K562 (cell line): ENCODE data around the gene PIP5KL1. TPM values are rescaled to one million over a fixed set of nuclear protein-coding genes. Genes with fewer than 3 reads are reported as not detected.

Experiments
- ARID1B ChIP-seq: fragments of 450-650 bp; IDR thresholded peaks from 2 replicates; pipeline ENCODE4 v1.6.1; 2016; ENCODE audit warnings: antibody characterized with exemption, mild to moderate bottlenecking, inconsistent platforms
- ASH1L ChIP-seq: fragments of 450-650 bp; IDR thresholded peaks from 2 replicates; pipeline ENCODE4 v1.6.1; 2018; ENCODE audit warnings: borderline replicate concordance, mild to moderate bottlenecking, low read depth; ENCODE audit not compliant: partially characterized antibody
- CBX3 ChIP-seq, 2 experiments: IDR thresholded peaks; 1 replicate in 1 of 2; 2 replicates in 1 of 2; pipeline ENCODE4 v1.6.1; 2012; ENCODE audit warnings: inconsistent platforms in 2 of 2, low read length in 2 of 2, borderline replicate concordance in 1 of 2, control low read depth in 1 of 2
- CHAMP1 ChIP-seq: fragments of 450-650 bp; IDR thresholded peaks from 2 replicates; pipeline ENCODE4 v1.6.1; 2016; ENCODE audit warnings: mild to moderate bottlenecking
- CREB5 ChIP-seq: fragments of 250-450 bp; sonication (Bioruptor Pico); IDR thresholded peaks from 2 replicates; pipeline ENCODE4 v1.5.0; 2020; ENCODE audit warnings: mild to moderate bottlenecking
- CSDE1 ChIP-seq, 2 experiments: fragments of 450-650 bp; IDR thresholded peaks; 2 replicates each; pipeline ENCODE4 v1.6.1; 2016; ENCODE audit warnings: mild to moderate bottlenecking in 1 of 2
- E2F1 ChIP-seq: sonication (generic); formaldehyde crosslinking; IDR thresholded peaks from 2 replicates; pipeline ENCODE4 v1.8.1; 2023; ENCODE audit warnings: mild to moderate bottlenecking, missing genetic modification reagents, moderate library complexity
- FOSL1 ChIP-seq: fragments of 200-800 bp; sonication (Bioruptor generic); conservative IDR thresholded peaks from 2 replicates; pipeline ENCODE4 v1.6.1; 2016; ENCODE audit warnings: missing genetic modification characterization, missing compliant biosample characterization
- HNRNPL ChIP-seq: fragments of 200-400 bp; formaldehyde crosslinking; IDR thresholded peaks from 2 replicates; pipeline ENCODE4 v1.6.1; 2017; ENCODE audit warnings: low read depth, mild to moderate bottlenecking, low read length
- JUN ChIP-seq, 2 experiments: sonication (generic) in 1 of 2; formaldehyde crosslinking in 1 of 2; IDR thresholded peaks; 2 replicates each; pipeline versions ENCODE4 v1.6.1 to v1.8.0; 2012 to 2022; ENCODE audit warnings: borderline replicate concordance in 2 of 2, mild to moderate bottlenecking in 2 of 2, improper control_type of control experiment in 1 of 2, low read depth in 1 of 2, low read length in 1 of 2, missing genetic modification reagents in 1 of 2
- KDM2B ChIP-seq: fragments of 250-450 bp; sonication (Bioruptor Pico); IDR thresholded peaks from 2 replicates; pipeline ENCODE4 v1.8.0; 2021; ENCODE audit warnings: mild to moderate bottlenecking, moderate library complexity
- KHSRP ChIP-seq: fragments of 450-650 bp; IDR thresholded peaks from 2 replicates; pipeline ENCODE4 v1.6.1; 2017
- MAFF ChIP-seq: IDR thresholded peaks from 2 replicates; pipeline ENCODE4 v1.6.1; 2012; ENCODE audit warnings: low read length, improper control_type of control experiment
- POLR3A ChIP-seq: IDR thresholded peaks from 2 replicates; pipeline ENCODE4 v1.6.1; 2011; ENCODE audit warnings: borderline replicate concordance, mild to moderate bottlenecking, moderate library complexity; ENCODE audit not compliant: insufficient read length, insufficient read depth; ENCODE audit errors: extremely low read depth
- RHOXF2B ChIP-seq: fragments of 250-450 bp; sonication (Bioruptor Pico); conservative IDR thresholded peaks from 2 replicates; pipeline ENCODE4 v1.5.1; 2021
- TAF7 ChIP-seq: fragments of 450-650 bp; IDR thresholded peaks from 2 replicates; pipeline ENCODE4 v1.6.1; 2016; ENCODE audit warnings: missing genetic modification characterization, missing compliant biosample characterization
- THAP7 ChIP-seq: fragments of 250-450 bp; sonication (Bioruptor Pico); IDR thresholded peaks from 2 replicates; pipeline ENCODE4 v1.5.0; 2021
- THRB ChIP-seq: fragments of 450-650 bp; formaldehyde crosslinking; conservative IDR thresholded peaks from 2 replicates; pipeline ENCODE4 v1.4.0; 2022; ENCODE audit warnings: mild to moderate bottlenecking, missing genetic modification characterization
- TRIM24 ChIP-seq, 2 experiments: fragments of 450-650 bp; IDR thresholded peaks; 2 replicates each; pipeline ENCODE4 v1.6.1; 2016
- WHSC1 ChIP-seq: IDR thresholded peaks from one replicate; pipeline ENCODE4 v1.6.1; 2012; ENCODE audit warnings: low read length, control low read depth, inconsistent platforms
- ZNF644 ChIP-seq: fragments of 200-800 bp; sonication (Bioruptor generic); IDR thresholded peaks from 2 replicates; pipeline ENCODE4 v1.6.1; 2016; ENCODE audit warnings: low read depth, missing genetic modification characterization, missing compliant biosample characterization
- polyA plus RNA-seq, 8 experiments: library from polyadenylated mRNA; depleted of rRNA in 4 of 8; stranded (reverse) in 5 of 8; unstranded in 3 of 8; fragments of >200 nt; fragmentation: Nextera tagmentation in 2 of 8; fragmentation: Illumina TruSeq in 1 of 8; extraction: Ambion mirVana in 2 of 8; extraction: Trizol in 1 of 8; gene quantifications; 2 replicates each; pipeline versions ENCODE4 v1.2.1 to v1.2.3, GENCODE V29; 2011 to 2014; ENCODE audit warnings: inconsistent platforms in 1 of 8, missing spikeins in 1 of 8
- total RNA-seq, 7 experiments: library from RNA; depleted of rRNA in 6 of 7; stranded (reverse); fragments of >200 nt in 6 of 7; fragmentation: Illumina TruSeq in 2 of 7; extraction: Trizol in 2 of 7; gene quantifications; 2 replicates each; pipeline versions ENCODE4 v1.2.1 to v1.2.3, GENCODE V29; 2011 to 2021; ENCODE audit warnings: low replicate concordance in 1 of 7

PIP5KL1 gene
- total and polyA plus RNA-seq, 9 of the 15 experiments (the other 6 are each of a cell fraction or from before 2014, with no cell fraction given), result 0.18 to 4.8 (median 1.2) TPM

GRCh38 chr9:127903557-127904475, 26.8 kb downstream of the PIP5KL1 start (continued):
- no peak; a peak in 1 of 3 replicates for TF ChIP-seq CBX3 (IDR thresholded peaks at IDR 0.05; ENCODE audit: borderline replicate concordance in 1 of 2, low read length in 2 of 2)
- no peak for TF ChIP-seq JUN (IDR thresholded peaks at IDR 0.05; ENCODE audit: borderline replicate concordance, low read depth, low read length)
- peak; percentile 77; the same call in 1 of the 2 replicates for TF ChIP-seq JUN (CRISPR knock-in tag; IDR thresholded peaks at IDR 0.05; ENCODE audit: borderline replicate concordance)
- TF ChIP-seq RHOXF2B (CRISPR knock-in tag), result no peak
- TF ChIP-seq TRIM24 (IDR thresholded peaks at IDR 0.05), result no peak
- no peak for TF ChIP-seq KHSRP
- peak; percentile 38; the same call in 1 of the 2 replicates for TF ChIP-seq ARID1B
- TF ChIP-seq ZNF644 (tag), result no peak
- no peak for TF ChIP-seq CREB5 (CRISPR knock-in tag)
- TF ChIP-seq E2F1 (CRISPR knock-in tag), result no peak
- TF ChIP-seq CSDE1 (IDR thresholded peaks at IDR 0.05), result no peak
- TF ChIP-seq FOSL1, result no peak
- TF ChIP-seq WHSC1, result no peak
- no peak for TF ChIP-seq KDM2B (CRISPR knock-in tag)
- no peak for TF ChIP-seq HNRNPL
- no peak for TF ChIP-seq THAP7
- no peak for TF ChIP-seq POLR3A
- no peak for TF ChIP-seq CHAMP1
- no peak for TF ChIP-seq ASH1L
- no peak for TF ChIP-seq MAFF
- 0 out of 2 replicates have a peak, but pooled peaks have one; percentile 18 for TF ChIP-seq TAF7 (tag)
- TF ChIP-seq THRB, result no peak
